PFSK-1 (cell line): ENCODE measurements around the gene INF2.

ENCODE experiments used
- FOXP2 ChIP-seq: optimal IDR thresholded peaks from 2 replicates; pipeline ENCODE3; 2011; ENCODE audit warnings: borderline replicate concordance, control low read depth, inconsistent platforms; ENCODE audit not compliant: insufficient read depth; ENCODE audit errors: extremely low read length, extremely low read depth
- POLR2AphosphoS5 ChIP-seq: IDR thresholded peaks from 2 replicates; pipeline ENCODE4 v1.6.1; 2012; ENCODE audit warnings: low read depth, mild to moderate bottlenecking, control low read depth, low read length, moderate library complexity
- REST ChIP-seq, 2 experiments: IDR thresholded peaks; 2 replicates each; pipeline versions ENCODE4 v1.6.1 to v1.8.0; 2011 to 2012; ENCODE audit warnings: low read depth in 2 of 2, low read length in 2 of 2, control low read depth in 1 of 2, inconsistent platforms in 1 of 2, mild to moderate bottlenecking in 1 of 2, moderate library complexity in 1 of 2; ENCODE audit not compliant: insufficient read depth in 1 of 2
- SIN3A ChIP-seq: IDR thresholded peaks from 2 replicates; pipeline ENCODE4 v1.6.1; 2012; ENCODE audit warnings: mild to moderate bottlenecking, low read length, moderate library complexity, borderline replicate concordance; ENCODE audit not compliant: insufficient read depth
- TAF1 ChIP-seq: IDR thresholded peaks from 2 replicates; pipeline ENCODE4 v1.6.1; 2012; ENCODE audit warnings: low read length, control low read depth, borderline replicate concordance; ENCODE audit not compliant: insufficient read depth

INF2 gene

GRCh38 chr14:104724981-104725771 is 35.8 kb downstream of the INF2 start:
- TF ChIP-seq REST (IDR thresholded peaks at IDR 0.05; ENCODE audit: insufficient read depth in 1 of 2, low read depth in 2 of 2, low read length in 2 of 2) (no peak), TAF1 (no peak), POLR2AphosphoS5 (no peak), SIN3A (no peak), FOXP2 (no peak)

- TF ChIP-seq SIN3A (no peak), TAF1 (no peak), REST (IDR thresholded peaks at IDR 0.05; ENCODE audit: insufficient read depth in 1 of 2, low read depth in 2 of 2, low read length in 2 of 2) (no peak), POLR2AphosphoS5 (no peak)
Measured at GRCh38 chr14:104725772-104726548, 36.5 kb downstream of the INF2 start.

GRCh38 chr14:104726600-104727451 is 37.4 kb downstream of the INF2 start:
- no peak for TF ChIP-seq FOXP2
- no peak for TF ChIP-seq TAF1

- TF ChIP-seq FOXP2 (no peak), SIN3A (no peak), REST (IDR thresholded peaks at IDR 0.05; ENCODE audit: insufficient read depth in 1 of 2, low read depth in 2 of 2, low read length in 2 of 2) (no peak), TAF1 (no peak), POLR2AphosphoS5 (no peak)
Measured at GRCh38 chr14:104728631-104729030, 39.2 kb downstream of the INF2 start.

GRCh38 chr14:104729835-104730181 is 40.4 kb downstream of the INF2 start:
- TF ChIP-seq POLR2AphosphoS5 (no peak), FOXP2 (no peak), SIN3A (no peak), TAF1 (no peak), REST (IDR thresholded peaks at IDR 0.05; ENCODE audit: insufficient read depth in 1 of 2, low read depth in 2 of 2, low read length in 2 of 2) (no peak)
